WTC11 (cell line): ENCODE results near the gene PRR14. TPM values are rescaled to one million over a fixed set of nuclear protein-coding genes. Genes with fewer than 3 reads are reported as not detected.

Source experiments
- ATAC-seq: fragments of 200-7000 bp; cut with Tn5 transposase; 2 replicates; pipeline ENCODE4 v1.10.0; 2021; ENCODE audit warnings: mild to moderate bottlenecking, moderate library complexity
- CTCF ChIA-PET: fragments of 300-600 bp; sonication (Branson Sonifier 250); formaldehyde crosslinking; loops from one replicate; lab custom pipeline; 2021; ENCODE audit warnings: antibody characterized with exemption; lab: Charles Lee
- POLR2A ChIA-PET: fragments of 350-600 bp; sonication (Branson Sonifier 250); formaldehyde crosslinking; loops from one replicate; lab custom pipeline; 2021; ENCODE audit warnings: antibody characterized with exemption; lab: Charles Lee
- DNase-seq: peaks from one replicate; pipeline ENCODE4 v3.0.0; 2021; ENCODE audit warnings: low spot score
- H3K27ac Mint-ChIP-seq: 2 replicates; pipeline ENCODE4 v1.8.0; 2021; ENCODE audit warnings: mixed read lengths
- H3K27me3 Mint-ChIP-seq: 2 replicates; pipeline ENCODE4 v1.8.0; 2021; ENCODE audit warnings: low read depth, mild to moderate bottlenecking, moderate library complexity, mixed read lengths
- H3K36me3 Mint-ChIP-seq: 2 replicates; pipeline ENCODE4 v1.8.0; 2021; ENCODE audit warnings: mixed read lengths
- H3K4me1 Mint-ChIP-seq: 2 replicates; pipeline ENCODE4 v1.8.0; 2022; ENCODE audit warnings: mixed read lengths
- H3K4me3 Mint-ChIP-seq: 2 replicates; pipeline ENCODE4 v1.8.0; 2021; ENCODE audit warnings: mild to moderate bottlenecking, moderate library complexity, mixed read lengths
- H3K9me3 Mint-ChIP-seq: 2 replicates; pipeline ENCODE4 v1.8.0; 2021; ENCODE audit warnings: mixed read lengths
- FOXJ3 ChIP-seq: sonication (generic); formaldehyde crosslinking; IDR thresholded peaks from 2 replicates; pipeline ENCODE4 v1.9.0; 2021; ENCODE audit warnings: missing genetic modification reagents, mild to moderate bottlenecking, borderline replicate concordance
- HMGA2 ChIP-seq: fragments of 250-450 bp; sonication (Bioruptor Pico); IDR thresholded peaks from 2 replicates; pipeline ENCODE4 v1.4.0; 2021; ENCODE audit warnings: mild to moderate bottlenecking, moderate library complexity
- IRF2 ChIP-seq: sonication (generic); formaldehyde crosslinking; IDR thresholded peaks from 2 replicates; pipeline ENCODE4 v1.8.0; 2022; ENCODE audit warnings: low read depth, missing genetic modification reagents, borderline replicate concordance
- MXD4 ChIP-seq: fragments of 250-450 bp; sonication (Bioruptor Pico); IDR thresholded peaks from 2 replicates; pipeline ENCODE4 v1.8.0; 2021; ENCODE audit warnings: mild to moderate bottlenecking, moderate library complexity, borderline replicate concordance
- MYBL2 ChIP-seq: sonication (generic); formaldehyde crosslinking; IDR thresholded peaks from 2 replicates; pipeline ENCODE4 v1.8.1; 2023; ENCODE audit warnings: mild to moderate bottlenecking, moderate library complexity, missing genetic modification reagents
- NR1H2 ChIP-seq: sonication (generic); formaldehyde crosslinking; IDR thresholded peaks from 2 replicates; pipeline ENCODE4 v1.9.0; 2021; ENCODE audit warnings: mild to moderate bottlenecking, moderate library complexity, missing genetic modification reagents
- SMAD4 ChIP-seq: sonication (generic); formaldehyde crosslinking; IDR thresholded peaks from 2 replicates; pipeline ENCODE4 v1.8.0; 2022; ENCODE audit warnings: mild to moderate bottlenecking, missing genetic modification reagents
- SP1 ChIP-seq: sonication (generic); formaldehyde crosslinking; conservative IDR thresholded peaks from 2 replicates; pipeline ENCODE4 v1.8.1; 2022; ENCODE audit warnings: missing genetic modification reagents
- TCF7 ChIP-seq: sonication (generic); formaldehyde crosslinking; IDR thresholded peaks from 2 replicates; pipeline ENCODE4 v1.8.0; 2022; ENCODE audit warnings: mild to moderate bottlenecking, low read depth, missing genetic modification reagents, moderate library complexity
- TEAD1 ChIP-seq: sonication (generic); formaldehyde crosslinking; IDR thresholded peaks from 2 replicates; pipeline ENCODE4 v1.8.0; 2022; ENCODE audit warnings: mild to moderate bottlenecking, missing genetic modification reagents
- ZNF317 ChIP-seq: sonication (generic); formaldehyde crosslinking; IDR thresholded peaks from 2 replicates; pipeline ENCODE4 v1.8.1; 2023; ENCODE audit warnings: low read depth, mild to moderate bottlenecking, moderate library complexity, missing genetic modification reagents, borderline replicate concordance
- total RNA-seq: library from RNA; stranded (reverse); gene quantifications from 3 replicates; pipeline ENCODE4 v1.2.3, GENCODE V29; 2021
- TF ChIP-seq, protein P1 (sequence below): sonication (generic); formaldehyde crosslinking; IDR thresholded peaks from 2 replicates; pipeline ENCODE4 v1.8.0; 2022; ENCODE audit warnings: mild to moderate bottlenecking, missing genetic modification reagents
- TF ChIP-seq, protein P2 (sequence below): sonication (generic); formaldehyde crosslinking; IDR thresholded peaks from 2 replicates; pipeline ENCODE4 v1.8.0; 2022; ENCODE audit warnings: mild to moderate bottlenecking, missing genetic modification reagents
- TF ChIP-seq, protein P3 (sequence below): fragments of 200-600 bp; IDR thresholded peaks from 2 replicates; pipeline ENCODE4 v1.8.0; 2022; ENCODE audit warnings: antibody characterized with exemption
- TF ChIP-seq, protein P4 (sequence below): sonication (generic); formaldehyde crosslinking; IDR thresholded peaks from 2 replicates; pipeline ENCODE4 v1.8.0; 2023; ENCODE audit warnings: missing genetic modification reagents, mild to moderate bottlenecking, borderline replicate concordance
- TF ChIP-seq, protein P5 (sequence below): sonication (generic); formaldehyde crosslinking; IDR thresholded peaks from 2 replicates; pipeline ENCODE4 v1.8.0; 2022; ENCODE audit warnings: mild to moderate bottlenecking, missing genetic modification reagents
- TF ChIP-seq, protein P6 (sequence below): sonication (generic); formaldehyde crosslinking; IDR thresholded peaks from 2 replicates; pipeline ENCODE4 v1.8.1; 2023; ENCODE audit warnings: mild to moderate bottlenecking, missing genetic modification reagents, moderate library complexity
- TF ChIP-seq, protein P7 (sequence below): fragments of 250-450 bp; sonication (Bioruptor Pico); IDR thresholded peaks from 2 replicates; pipeline ENCODE4 v1.8.0; 2021; ENCODE audit warnings: mild to moderate bottlenecking
- TF ChIP-seq, protein P8 (sequence below): sonication (generic); formaldehyde crosslinking; IDR thresholded peaks from 2 replicates; pipeline ENCODE4 v1.8.1; 2022; ENCODE audit warnings: mild to moderate bottlenecking, moderate library complexity, missing genetic modification reagents

Gene PRR14
- total RNA-seq, 1 experiment from 2014 or later, result 21.9 TPM

DNA sequence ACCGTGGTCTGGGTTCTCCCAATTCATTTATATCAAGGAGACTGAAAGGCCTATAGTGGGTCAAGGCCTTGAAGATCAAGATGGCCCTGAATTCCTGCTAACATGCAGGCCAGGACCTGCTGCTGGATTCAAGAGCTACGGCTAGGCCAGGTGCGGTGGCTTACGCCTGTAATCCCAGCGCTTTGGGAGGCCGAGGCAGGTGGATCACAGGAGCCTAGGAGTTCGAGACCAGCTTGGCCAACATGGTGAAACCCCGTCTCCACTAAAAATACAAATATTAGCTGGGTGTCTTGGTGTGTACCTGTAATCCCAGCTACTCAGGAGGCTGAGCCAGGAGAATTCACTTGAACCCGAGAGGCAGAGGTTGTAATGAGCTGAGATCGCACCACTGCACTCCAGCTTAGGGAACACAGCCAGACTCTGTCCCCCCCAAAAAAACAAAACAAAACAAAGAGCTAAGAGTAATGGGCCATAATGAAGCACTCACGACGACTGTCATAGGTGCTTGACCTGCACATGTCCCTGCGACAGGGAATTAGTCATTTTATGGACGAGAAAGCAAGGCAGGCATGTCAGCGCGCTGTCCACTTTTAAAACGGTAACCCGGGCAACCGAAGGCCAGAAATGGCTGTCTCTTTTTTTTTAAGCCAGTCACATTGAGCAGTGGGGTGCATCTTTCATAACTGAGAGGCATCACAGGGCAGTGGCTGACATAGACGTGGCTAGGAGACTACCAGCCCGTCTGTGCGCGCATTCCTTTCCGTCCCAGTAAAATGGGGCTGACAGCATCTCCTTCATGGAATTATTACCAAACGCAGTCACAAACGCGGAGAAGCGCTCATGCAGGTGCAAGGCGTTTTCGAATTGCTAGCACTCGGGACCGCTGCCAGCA, 6.5 kb downstream of the PRR14 start (continued):
- TF ChIP-seq, protein P1, sequence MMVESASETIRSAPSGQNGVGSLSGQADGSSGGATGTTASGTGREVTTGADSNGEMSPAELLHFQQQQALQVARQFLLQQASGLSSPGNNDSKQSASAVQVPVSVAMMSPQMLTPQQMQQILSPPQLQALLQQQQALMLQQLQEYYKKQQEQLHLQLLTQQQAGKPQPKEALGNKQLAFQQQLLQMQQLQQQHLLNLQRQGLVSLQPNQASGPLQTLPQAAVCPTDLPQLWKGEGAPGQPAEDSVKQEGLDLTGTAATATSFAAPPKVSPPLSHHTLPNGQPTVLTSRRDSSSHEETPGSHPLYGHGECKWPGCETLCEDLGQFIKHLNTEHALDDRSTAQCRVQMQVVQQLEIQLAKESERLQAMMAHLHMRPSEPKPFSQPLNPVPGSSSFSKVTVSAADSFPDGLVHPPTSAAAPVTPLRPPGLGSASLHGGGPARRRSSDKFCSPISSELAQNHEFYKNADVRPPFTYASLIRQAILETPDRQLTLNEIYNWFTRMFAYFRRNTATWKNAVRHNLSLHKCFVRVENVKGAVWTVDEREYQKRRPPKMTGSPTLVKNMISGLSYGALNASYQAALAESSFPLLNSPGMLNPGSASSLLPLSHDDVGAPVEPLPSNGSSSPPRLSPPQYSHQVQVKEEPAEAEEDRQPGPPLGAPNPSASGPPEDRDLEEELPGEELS (CRISPR knock-in tag), result no peak

DNA sequence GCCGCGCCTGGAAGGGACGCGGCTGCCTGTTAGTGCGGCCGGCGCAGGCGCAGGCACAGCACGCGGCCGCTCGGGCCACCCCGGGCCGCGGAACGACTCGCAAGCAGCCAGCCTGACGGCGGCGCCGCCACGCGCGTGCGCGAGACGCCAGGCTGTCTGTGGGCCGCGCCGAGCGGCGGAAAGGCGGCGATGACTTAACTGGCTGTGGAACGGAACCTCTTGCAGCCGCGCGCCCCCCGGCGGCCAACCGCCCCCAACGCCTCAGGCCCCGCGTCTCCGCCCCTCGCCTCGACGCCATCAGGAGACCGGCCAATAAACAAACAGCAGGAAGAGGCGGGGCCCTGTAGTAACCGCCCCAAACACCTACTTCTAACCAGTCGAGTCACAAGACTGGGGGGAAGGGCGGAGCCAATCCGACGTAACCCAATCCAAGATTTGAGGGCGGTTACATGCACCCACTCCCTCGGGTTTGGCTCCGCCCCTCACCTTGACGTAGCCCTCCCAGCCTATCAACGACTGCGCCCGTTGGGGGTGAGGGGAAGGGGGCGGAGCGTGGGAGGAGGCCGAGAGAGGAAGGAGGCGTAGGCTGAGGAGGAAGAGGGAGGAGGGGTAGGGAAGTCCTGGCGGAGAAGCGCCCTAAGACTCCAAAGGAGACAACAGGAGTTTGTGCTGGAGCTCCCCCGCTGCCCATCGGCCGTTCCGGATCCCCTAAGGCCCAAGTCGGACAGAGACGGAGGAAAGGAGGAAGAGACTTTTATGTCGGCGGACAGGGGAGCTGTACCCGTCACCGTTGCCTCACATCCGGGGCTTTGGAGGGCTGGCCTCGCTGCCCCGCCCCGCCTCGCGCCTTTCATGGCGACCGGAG, 7.3 kb downstream of the PRR14 start, which contains the start of gene FBRS:
TSS of gene FBRS (plus strand) at position 566 of the 865 bp plus-strand sequence. CDS start 1,088 bp downstream, outside the sequence.
- Mint-ChIP-seq H3K36me3 (peaks cover 13% of the 10 kb centered on the region), H3K27ac (peak within 1 kb of the TSS; percentile 100), H3K4me1 (peaks cover 9% of the 10 kb centered on the region), H3K4me3 (peak within 1 kb of the TSS; percentile 96), H3K27me3 (peaks cover 37% of the 10 kb centered on the region), H3K9me3 (no peaks in the 10 kb centered on the region)
- ChIA-PET CTCF (interaction anchor here (0.6 to 2.3 kb wide), 24 partner anchors 7 to 566 kb away, joined by 3 to 36 read pairs (median 5); partner anchors contain the start of genes DCTPP1, PHKG2, PRR14 and TBX6), POLR2A (interaction anchor here (0.5 to 1.5 kb wide), 10 partner anchors 8 to 404 kb away, joined by 3 to 7 read pairs (median 4); partner anchors contain the start of genes PHKG2, PRR14 and SRCAP)
- peak; percentile 93 for ATAC-seq
- peak; percentile 100 for DNase-seq
- TF ChIP-seq, protein P2, sequence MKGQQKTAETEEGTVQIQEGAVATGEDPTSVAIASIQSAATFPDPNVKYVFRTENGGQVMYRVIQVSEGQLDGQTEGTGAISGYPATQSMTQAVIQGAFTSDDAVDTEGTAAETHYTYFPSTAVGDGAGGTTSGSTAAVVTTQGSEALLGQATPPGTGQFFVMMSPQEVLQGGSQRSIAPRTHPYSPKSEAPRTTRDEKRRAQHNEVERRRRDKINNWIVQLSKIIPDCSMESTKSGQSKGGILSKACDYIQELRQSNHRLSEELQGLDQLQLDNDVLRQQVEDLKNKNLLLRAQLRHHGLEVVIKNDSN (CRISPR knock-in tag), result peak; percentile 47; the same call in 1 of the 2 replicates
- TF ChIP-seq NR1H2 (CRISPR knock-in tag), result no peak
- TF ChIP-seq, protein P3, sequence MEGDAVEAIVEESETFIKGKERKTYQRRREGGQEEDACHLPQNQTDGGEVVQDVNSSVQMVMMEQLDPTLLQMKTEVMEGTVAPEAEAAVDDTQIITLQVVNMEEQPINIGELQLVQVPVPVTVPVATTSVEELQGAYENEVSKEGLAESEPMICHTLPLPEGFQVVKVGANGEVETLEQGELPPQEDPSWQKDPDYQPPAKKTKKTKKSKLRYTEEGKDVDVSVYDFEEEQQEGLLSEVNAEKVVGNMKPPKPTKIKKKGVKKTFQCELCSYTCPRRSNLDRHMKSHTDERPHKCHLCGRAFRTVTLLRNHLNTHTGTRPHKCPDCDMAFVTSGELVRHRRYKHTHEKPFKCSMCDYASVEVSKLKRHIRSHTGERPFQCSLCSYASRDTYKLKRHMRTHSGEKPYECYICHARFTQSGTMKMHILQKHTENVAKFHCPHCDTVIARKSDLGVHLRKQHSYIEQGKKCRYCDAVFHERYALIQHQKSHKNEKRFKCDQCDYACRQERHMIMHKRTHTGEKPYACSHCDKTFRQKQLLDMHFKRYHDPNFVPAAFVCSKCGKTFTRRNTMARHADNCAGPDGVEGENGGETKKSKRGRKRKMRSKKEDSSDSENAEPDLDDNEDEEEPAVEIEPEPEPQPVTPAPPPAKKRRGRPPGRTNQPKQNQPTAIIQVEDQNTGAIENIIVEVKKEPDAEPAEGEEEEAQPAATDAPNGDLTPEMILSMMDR, result peak; percentile 62; the same call in 1 of the 2 replicates
- TF ChIP-seq, protein P4, sequence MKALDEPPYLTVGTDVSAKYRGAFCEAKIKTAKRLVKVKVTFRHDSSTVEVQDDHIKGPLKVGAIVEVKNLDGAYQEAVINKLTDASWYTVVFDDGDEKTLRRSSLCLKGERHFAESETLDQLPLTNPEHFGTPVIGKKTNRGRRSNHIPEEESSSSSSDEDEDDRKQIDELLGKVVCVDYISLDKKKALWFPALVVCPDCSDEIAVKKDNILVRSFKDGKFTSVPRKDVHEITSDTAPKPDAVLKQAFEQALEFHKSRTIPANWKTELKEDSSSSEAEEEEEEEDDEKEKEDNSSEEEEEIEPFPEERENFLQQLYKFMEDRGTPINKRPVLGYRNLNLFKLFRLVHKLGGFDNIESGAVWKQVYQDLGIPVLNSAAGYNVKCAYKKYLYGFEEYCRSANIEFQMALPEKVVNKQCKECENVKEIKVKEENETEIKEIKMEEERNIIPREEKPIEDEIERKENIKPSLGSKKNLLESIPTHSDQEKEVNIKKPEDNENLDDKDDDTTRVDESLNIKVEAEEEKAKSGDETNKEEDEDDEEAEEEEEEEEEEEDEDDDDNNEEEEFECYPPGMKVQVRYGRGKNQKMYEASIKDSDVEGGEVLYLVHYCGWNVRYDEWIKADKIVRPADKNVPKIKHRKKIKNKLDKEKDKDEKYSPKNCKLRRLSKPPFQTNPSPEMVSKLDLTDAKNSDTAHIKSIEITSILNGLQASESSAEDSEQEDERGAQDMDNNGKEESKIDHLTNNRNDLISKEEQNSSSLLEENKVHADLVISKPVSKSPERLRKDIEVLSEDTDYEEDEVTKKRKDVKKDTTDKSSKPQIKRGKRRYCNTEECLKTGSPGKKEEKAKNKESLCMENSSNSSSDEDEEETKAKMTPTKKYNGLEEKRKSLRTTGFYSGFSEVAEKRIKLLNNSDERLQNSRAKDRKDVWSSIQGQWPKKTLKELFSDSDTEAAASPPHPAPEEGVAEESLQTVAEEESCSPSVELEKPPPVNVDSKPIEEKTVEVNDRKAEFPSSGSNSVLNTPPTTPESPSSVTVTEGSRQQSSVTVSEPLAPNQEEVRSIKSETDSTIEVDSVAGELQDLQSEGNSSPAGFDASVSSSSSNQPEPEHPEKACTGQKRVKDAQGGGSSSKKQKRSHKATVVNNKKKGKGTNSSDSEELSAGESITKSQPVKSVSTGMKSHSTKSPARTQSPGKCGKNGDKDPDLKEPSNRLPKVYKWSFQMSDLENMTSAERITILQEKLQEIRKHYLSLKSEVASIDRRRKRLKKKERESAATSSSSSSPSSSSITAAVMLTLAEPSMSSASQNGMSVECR (CRISPR knock-in tag), result peak; percentile 46; the same call in 1 of the 2 replicates
- TF ChIP-seq IRF2 (CRISPR knock-in tag), result no peak
- no peak for TF ChIP-seq FOXJ3
- TF ChIP-seq, protein P5, sequence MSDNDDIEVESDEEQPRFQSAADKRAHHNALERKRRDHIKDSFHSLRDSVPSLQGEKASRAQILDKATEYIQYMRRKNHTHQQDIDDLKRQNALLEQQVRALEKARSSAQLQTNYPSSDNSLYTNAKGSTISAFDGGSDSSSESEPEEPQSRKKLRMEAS (CRISPR knock-in tag), result peak; percentile 71
- TF ChIP-seq, protein P6, sequence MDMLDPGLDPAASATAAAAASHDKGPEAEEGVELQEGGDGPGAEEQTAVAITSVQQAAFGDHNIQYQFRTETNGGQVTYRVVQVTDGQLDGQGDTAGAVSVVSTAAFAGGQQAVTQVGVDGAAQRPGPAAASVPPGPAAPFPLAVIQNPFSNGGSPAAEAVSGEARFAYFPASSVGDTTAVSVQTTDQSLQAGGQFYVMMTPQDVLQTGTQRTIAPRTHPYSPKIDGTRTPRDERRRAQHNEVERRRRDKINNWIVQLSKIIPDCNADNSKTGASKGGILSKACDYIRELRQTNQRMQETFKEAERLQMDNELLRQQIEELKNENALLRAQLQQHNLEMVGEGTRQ (CRISPR knock-in tag), result peak; percentile 56; the same call in 1 of the 2 replicates
- TF ChIP-seq, protein P7, sequence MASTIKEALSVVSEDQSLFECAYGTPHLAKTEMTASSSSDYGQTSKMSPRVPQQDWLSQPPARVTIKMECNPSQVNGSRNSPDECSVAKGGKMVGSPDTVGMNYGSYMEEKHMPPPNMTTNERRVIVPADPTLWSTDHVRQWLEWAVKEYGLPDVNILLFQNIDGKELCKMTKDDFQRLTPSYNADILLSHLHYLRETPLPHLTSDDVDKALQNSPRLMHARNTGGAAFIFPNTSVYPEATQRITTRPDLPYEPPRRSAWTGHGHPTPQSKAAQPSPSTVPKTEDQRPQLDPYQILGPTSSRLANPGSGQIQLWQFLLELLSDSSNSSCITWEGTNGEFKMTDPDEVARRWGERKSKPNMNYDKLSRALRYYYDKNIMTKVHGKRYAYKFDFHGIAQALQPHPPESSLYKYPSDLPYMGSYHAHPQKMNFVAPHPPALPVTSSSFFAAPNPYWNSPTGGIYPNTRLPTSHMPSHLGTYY (CRISPR knock-in tag), result peak; percentile 71; the same call in 1 of the 2 replicates
- TF ChIP-seq, protein P8, sequence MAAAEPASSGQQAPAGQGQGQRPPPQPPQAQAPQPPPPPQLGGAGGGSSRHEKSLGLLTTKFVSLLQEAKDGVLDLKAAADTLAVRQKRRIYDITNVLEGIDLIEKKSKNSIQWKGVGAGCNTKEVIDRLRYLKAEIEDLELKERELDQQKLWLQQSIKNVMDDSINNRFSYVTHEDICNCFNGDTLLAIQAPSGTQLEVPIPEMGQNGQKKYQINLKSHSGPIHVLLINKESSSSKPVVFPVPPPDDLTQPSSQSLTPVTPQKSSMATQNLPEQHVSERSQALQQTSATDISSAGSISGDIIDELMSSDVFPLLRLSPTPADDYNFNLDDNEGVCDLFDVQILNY (CRISPR knock-in tag), result 0 out of 2 replicates have a peak, but pooled peaks have one; percentile 28
- TF ChIP-seq SMAD4 (CRISPR knock-in tag), result peak; percentile 98
- TF ChIP-seq MYBL2, result 0 out of 2 replicates have a peak, but pooled peaks have one; percentile 20
- no peak for TF ChIP-seq HMGA2
- 0 out of 2 replicates have a peak, but pooled peaks have one; percentile 21 for TF ChIP-seq TCF7
- TF ChIP-seq ZNF317, result no peak
- TF ChIP-seq SP1 (CRISPR knock-in tag), result peak; percentile 95
- peak; percentile 81 for TF ChIP-seq TEAD1
- no peak for TF ChIP-seq MXD4
